PFSK-1 (cell line): Measurements from ENCODE around the gene RNF7.

Source experiments
- FOXP2 ChIP-seq: optimal IDR thresholded peaks from 2 replicates; pipeline ENCODE3; 2011; ENCODE audit warnings: borderline replicate concordance, control low read depth, inconsistent platforms; ENCODE audit not compliant: insufficient read depth; ENCODE audit errors: extremely low read length, extremely low read depth
- POLR2AphosphoS5 ChIP-seq: IDR thresholded peaks from 2 replicates; pipeline ENCODE4 v1.6.1; 2012; ENCODE audit warnings: low read depth, mild to moderate bottlenecking, control low read depth, low read length, moderate library complexity
- SIN3A ChIP-seq: IDR thresholded peaks from 2 replicates; pipeline ENCODE4 v1.6.1; 2012; ENCODE audit warnings: mild to moderate bottlenecking, low read length, moderate library complexity, borderline replicate concordance; ENCODE audit not compliant: insufficient read depth
- TAF1 ChIP-seq: IDR thresholded peaks from 2 replicates; pipeline ENCODE4 v1.6.1; 2012; ENCODE audit warnings: low read length, control low read depth, borderline replicate concordance; ENCODE audit not compliant: insufficient read depth
- TF ChIP-seq, protein P1 (sequence below), 2 experiments: IDR thresholded peaks; 2 replicates each; pipeline versions ENCODE4 v1.6.1 to v1.8.0; 2011 to 2012; ENCODE audit warnings: low read depth in 2 of 2, low read length in 2 of 2, control low read depth in 1 of 2, inconsistent platforms in 1 of 2, mild to moderate bottlenecking in 1 of 2, moderate library complexity in 1 of 2; ENCODE audit not compliant: insufficient read depth in 1 of 2

Gene RNF7

DNA sequence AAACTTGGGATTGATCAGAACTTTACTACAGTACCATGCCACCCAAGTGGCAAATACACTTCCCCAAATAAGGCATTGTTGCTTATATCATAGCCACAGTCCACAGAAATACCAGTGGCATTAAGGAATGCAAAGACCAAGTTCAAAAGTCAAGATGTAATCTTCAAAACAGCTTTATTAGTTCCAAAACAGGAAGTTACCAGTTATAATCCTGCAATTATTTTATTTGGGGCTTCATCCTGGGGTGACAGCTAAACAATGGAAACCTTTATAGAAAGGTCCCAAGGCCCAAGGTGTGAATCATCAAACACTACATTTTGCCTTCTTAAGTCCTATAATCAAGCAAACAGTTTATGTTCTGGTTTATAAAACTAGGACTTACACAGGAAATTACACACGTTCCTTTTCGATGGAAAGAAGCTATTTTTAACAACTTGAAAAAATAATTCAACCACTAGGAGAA, 30.3 kb upstream of the RNF7 start:
- TF ChIP-seq, protein P1, sequence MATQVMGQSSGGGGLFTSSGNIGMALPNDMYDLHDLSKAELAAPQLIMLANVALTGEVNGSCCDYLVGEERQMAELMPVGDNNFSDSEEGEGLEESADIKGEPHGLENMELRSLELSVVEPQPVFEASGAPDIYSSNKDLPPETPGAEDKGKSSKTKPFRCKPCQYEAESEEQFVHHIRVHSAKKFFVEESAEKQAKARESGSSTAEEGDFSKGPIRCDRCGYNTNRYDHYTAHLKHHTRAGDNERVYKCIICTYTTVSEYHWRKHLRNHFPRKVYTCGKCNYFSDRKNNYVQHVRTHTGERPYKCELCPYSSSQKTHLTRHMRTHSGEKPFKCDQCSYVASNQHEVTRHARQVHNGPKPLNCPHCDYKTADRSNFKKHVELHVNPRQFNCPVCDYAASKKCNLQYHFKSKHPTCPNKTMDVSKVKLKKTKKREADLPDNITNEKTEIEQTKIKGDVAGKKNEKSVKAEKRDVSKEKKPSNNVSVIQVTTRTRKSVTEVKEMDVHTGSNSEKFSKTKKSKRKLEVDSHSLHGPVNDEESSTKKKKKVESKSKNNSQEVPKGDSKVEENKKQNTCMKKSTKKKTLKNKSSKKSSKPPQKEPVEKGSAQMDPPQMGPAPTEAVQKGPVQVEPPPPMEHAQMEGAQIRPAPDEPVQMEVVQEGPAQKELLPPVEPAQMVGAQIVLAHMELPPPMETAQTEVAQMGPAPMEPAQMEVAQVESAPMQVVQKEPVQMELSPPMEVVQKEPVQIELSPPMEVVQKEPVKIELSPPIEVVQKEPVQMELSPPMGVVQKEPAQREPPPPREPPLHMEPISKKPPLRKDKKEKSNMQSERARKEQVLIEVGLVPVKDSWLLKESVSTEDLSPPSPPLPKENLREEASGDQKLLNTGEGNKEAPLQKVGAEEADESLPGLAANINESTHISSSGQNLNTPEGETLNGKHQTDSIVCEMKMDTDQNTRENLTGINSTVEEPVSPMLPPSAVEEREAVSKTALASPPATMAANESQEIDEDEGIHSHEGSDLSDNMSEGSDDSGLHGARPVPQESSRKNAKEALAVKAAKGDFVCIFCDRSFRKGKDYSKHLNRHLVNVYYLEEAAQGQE (IDR thresholded peaks at IDR 0.05; ENCODE audit: insufficient read depth in 1 of 2, low read depth in 2 of 2, low read length in 2 of 2): no peak
- TF ChIP-seq TAF1: no peak
- no peak for TF ChIP-seq FOXP2
- no peak for TF ChIP-seq SIN3A
- TF ChIP-seq POLR2AphosphoS5: no peak

DNA sequence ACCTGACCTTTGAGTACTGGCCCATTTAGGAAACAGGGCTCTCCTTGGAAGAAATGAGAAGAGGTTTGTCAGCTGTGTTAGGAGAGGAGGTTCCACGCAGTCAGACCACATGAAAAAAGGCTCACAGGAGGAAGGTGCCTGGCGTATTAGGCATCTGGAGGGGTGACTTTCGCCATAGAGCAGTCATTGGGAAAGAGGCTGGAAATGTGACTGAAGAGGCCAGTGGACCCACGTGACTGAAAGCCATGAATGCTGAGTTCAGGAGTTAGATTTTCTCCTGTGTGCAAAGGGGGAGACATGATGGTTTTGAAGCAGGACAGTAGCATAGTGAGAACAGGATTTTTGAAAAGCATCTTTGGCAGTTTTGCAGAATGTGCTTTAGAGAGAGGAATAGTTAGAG, 29.7 kb upstream of the RNF7 start:
- TF ChIP-seq POLR2AphosphoS5 (no peak), SIN3A (no peak), FOXP2 (no peak), TAF1 (no peak)
- TF ChIP-seq, protein P1 (IDR thresholded peaks at IDR 0.05; ENCODE audit: insufficient read depth in 1 of 2, low read depth in 2 of 2, low read length in 2 of 2): no peak

GRCh38 chr3:141709126-141709770, 28.9 kb upstream of the RNF7 start:
- no peak for TF ChIP-seq POLR2AphosphoS5
- TF ChIP-seq FOXP2: no peak
- TF ChIP-seq TAF1: no peak
- TF ChIP-seq, protein P1 (IDR thresholded peaks at IDR 0.05; ENCODE audit: insufficient read depth in 1 of 2, low read depth in 2 of 2, low read length in 2 of 2): no peak
- TF ChIP-seq SIN3A: no peak

GRCh38 chr3:141710121-141710520, 28.0 kb upstream of the RNF7 start:
- TF ChIP-seq SIN3A (no peak), POLR2AphosphoS5 (no peak), FOXP2 (no peak), TAF1 (no peak)
- TF ChIP-seq, protein P1 (IDR thresholded peaks at IDR 0.05; ENCODE audit: insufficient read depth in 1 of 2, low read depth in 2 of 2, low read length in 2 of 2): no peak
